Right ventricle myocardium inferior (tissue), 1 donor: ENCODE results near the gene AMELX. TPM values are rescaled to one million over a fixed set of nuclear protein-coding genes. Genes with fewer than 3 reads are reported as not detected.
A peak's percentile ranks its signal among the peaks of the same experiment; 100 is the strongest.

Experiments used
- ATAC-seq: fragments of 200-7000 bp; cut with Tn5 transposase; one replicate; pipeline ENCODE4 v1.9.1; 2020; ENCODE audit warnings: mild to moderate bottlenecking, moderate library complexity
- DNase-seq: peaks from one replicate; pipeline ENCODE4 v3.0.0; 2021; ENCODE audit errors: missing footprints
- intact Hi-C: fragments of 100-400 bp; cut with DNase I; formaldehyde crosslinking; loops from one replicate; pipeline ENCODE4 v1.11.0; 2022
- total RNA-seq: library from RNA; stranded (reverse); fragmentation: NEBNext Ultra II Directional; extraction: Animal tissue kit (Norgen Biotek cat#: 25700); gene quantifications from one replicate; pipeline ENCODE4 v1.2.1, GENCODE V29; 2021
- donor health status: DM: no; HTN: yes; CAD: no; lungs with severe emphysema.

Gene AMELX
- total RNA-seq, 1 donor from 2014 or later, result not detected

DNA sequence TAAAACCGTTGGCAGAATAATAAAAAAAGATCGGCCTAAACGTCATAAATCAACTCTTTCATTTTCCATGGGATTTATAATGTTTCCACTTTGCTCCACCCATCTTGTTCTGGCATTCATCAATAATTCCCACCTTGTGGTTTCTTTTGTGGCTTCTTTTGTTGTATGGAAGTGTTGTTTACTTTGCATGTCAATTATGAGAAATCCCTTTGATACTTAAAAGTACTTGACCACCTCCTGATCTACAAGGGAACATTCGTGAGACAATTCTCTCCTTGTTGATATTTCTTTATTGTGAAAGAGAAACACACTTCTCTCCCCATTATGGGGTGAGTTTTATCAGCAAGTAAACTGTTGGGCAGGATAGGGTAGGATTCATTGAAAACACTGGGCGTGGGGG, 2.8 kb downstream of the AMELX start:
- ATAC-seq, result no peak
- no peak for DNase-seq
- intact Hi-C loops, result no loop called here

DNA sequence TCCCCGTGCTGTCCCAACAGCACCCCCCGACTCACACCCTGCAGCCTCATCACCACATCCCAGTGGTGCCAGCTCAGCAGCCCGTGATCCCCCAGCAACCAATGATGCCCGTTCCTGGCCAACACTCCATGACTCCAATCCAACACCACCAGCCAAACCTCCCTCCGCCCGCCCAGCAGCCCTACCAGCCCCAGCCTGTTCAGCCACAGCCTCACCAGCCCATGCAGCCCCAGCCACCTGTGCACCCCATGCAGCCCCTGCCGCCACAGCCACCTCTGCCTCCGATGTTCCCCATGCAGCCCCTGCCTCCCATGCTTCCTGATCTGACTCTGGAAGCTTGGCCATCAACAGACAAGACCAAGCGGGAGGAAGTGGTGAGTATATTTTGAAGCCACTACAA, 5.4 kb downstream of the AMELX start:
- peak; percentile 60 for DNase-seq
- intact Hi-C loops, result no loop called here
- no peak for ATAC-seq

DNA sequence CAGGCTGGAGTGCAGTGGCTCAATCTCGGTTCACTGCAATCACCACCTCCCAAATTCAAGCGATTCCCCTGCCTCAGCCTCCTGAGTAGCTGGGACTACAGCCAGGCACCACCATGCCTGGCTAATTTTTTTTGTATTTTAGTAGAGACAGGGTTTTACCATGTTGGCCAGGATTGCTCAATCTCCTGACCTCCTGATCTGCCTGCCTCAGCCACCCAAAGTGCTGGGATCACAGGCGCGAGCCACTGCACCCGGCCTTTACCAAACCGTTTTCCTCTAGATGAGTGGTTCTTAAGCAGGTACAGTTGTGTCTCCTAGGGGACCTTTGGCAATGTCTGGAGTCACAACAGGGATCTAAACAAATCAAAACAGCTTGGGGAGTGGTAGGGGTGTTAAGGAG, 11.6 kb downstream of the AMELX start:
- DNase-seq (no peak), ATAC-seq (no peak)
- intact Hi-C loops, result no loop called here

DNA sequence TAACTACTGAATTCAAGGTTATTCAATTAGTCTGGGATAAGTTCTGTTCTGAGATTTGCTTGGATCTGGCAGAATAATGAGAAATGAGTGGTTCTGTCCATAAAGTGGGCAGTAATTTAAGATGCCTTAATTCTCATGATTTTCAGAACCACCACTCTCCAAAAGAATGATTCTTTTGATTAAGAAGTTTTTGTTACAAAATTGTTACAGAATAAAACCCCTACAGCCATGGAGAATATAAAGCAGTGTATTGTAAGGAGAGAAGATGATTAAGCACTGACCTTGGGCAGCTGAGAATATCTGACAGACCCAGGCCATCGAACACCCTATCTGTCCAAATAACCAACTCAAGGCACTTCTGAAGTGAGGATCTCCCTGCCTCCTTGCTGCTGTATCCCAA, 12.4 kb downstream of the AMELX start:
- no peak for DNase-seq
- intact Hi-C loops, result no loop called here
- no peak for ATAC-seq

DNA sequence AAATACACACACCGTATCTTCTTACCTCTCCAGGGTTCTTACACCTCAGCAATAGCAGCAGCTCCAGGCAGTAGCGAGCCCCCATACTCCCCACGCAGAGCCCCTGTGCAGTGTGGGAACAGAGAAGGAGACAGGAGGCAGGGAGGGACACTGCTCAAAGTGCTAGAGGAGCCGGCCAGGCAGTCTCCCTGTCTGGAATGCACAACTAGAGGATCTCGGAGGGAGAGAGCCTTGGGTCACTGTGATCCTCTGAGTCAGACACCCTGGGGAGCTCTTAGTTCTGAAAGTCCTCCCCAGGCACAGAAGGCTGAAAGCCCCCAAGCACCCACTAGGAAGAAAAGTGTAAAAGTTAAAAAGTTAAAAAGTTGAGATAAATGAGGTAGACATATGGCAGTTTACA, 16.0 kb downstream of the AMELX start:
- intact Hi-C loops, result no loop called here
- ATAC-seq (no peak), DNase-seq (no peak)

DNA sequence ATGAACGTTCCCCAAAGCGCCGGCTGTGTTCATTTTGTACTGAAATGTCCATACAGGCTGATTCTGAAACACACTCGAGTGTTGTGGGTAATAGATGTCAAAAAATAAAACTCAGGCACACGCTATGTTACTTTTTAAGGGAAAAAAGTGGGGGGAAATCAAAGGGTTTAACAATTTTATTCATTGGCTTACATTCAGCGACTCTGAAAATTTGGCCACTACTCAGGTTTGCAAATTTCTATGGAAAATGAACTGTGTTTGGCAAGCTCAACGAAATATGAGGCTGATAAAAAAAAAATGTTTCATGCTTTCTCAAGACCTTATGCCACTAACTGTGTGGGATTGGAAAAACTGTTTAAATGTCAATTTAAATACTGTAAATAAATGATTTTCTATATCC, 18.5 kb downstream of the AMELX start:
- ATAC-seq, result no peak
- intact Hi-C loops, result no loop called here
- DNase-seq, result no peak

DNA sequence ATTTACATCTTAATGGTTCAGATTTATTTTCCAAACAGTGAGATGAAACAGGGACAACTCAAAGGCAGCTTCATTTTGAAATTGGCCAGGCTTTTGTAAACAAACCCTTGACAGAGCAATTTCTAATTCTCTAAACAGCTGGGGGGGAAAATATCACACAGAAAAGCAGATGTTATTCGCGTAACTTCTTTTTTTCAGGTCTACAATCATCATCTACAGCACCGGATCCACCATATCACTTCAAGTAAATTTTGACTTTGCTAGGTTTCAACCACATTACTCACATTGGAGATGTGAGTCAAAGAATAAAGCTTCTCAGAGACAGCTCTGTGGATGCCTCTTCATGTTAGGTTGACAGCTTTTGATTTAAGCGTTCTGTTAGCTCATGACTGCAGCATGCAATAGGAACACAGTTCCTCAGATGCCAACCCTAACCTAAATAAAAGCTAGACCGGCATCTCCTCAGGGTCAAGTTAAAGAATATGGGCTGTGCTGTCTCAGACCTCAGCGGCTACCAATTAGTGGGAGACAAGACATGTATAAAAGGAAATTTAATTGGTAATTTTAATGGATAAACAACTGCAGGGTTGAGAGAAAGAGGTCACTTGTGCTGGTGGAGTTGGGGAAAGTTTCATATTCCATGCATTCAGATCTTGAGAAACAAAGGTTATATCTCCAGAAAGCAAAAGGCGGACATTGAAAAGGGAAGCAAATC, 26.8 kb downstream of the AMELX start:
- DNase-seq, result no peak
- intact Hi-C loops, result no loop called here
- ATAC-seq, result no peak

DNA sequence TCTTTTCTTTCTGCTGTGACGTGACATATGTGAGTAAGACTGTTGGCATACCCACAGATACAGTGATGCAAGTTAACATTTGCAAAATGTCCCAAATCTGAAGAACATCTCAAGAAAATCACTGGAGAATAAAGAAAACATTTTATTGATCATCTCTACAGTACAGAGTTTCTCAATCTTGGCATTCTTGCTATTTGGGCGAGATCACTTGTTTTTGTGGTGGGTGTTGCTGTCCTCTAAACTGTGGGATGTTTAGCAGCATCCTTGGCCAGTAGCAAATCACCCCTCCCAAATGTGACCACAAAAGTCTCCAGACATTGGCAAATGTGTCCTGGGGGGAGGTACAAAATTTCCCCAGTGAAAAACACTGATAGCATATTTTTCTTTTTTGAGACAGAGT, 28.8 kb downstream of the AMELX start:
- DNase-seq (no peak), ATAC-seq (peak; percentile 65)
- intact Hi-C loops, result no loop called here

DNA sequence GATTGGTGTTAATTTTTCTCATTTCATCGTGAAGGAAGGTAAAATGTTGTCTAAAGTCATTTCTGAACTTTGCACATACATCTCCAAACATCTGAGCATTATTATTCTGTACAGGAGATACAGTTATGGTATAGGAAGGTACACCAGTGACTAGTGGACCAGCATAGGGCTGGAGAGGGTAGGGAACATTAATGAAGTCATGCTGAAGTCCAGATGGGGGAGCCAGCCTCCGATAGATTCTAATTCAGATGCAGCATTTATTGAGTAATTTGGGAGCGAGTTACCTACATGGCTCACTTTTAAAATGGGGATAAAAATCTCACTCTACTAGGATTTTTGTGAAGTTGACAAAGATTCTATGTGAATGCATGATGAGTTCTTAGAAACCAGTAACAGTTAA, 34.9 kb downstream of the AMELX start:
- no peak for ATAC-seq
- DNase-seq, result no peak
- intact Hi-C loops, result no loop called here

DNA sequence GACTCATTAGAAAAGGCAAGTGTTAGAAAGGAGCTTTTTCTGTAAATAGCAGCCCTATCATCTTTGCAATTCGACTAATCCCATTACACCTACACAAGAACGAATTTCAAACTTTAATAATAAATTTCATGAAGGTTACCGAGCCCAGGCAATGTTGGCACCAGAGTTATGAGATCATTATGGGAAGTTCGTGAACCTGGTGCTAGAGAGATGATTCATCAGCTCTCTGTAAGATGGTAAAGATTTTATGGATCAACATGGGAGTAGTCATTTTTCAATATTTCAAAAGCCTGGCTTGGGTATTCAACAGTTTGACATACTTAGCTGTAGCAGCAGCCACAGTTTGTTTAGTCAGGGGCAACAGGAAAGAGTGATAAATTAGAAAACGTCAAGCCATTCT, 35.8 kb downstream of the AMELX start:
- DNase-seq (no peak), ATAC-seq (no peak)
- intact Hi-C loops, result no loop called here

DNA sequence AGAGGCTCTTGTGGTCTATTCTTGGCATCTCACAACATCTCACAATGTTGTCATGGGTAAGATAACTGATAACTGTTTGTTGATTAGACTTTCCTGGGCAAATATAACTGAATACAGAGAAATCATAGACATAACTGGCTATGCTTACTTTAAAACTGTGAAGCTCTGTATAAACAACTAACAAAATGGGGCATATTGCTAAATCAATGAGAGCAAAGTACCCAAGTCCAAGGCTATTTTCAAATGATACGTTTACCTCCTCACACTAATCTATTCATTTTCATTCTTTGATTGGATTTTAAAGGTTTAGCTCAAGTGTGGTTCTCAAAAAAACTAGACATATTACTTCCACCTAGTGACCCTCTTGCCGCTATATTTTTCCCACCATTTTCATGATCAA, 38.6 kb downstream of the AMELX start:
- intact Hi-C loops, result no loop called here
- DNase-seq (no peak), ATAC-seq (no peak)

DNA sequence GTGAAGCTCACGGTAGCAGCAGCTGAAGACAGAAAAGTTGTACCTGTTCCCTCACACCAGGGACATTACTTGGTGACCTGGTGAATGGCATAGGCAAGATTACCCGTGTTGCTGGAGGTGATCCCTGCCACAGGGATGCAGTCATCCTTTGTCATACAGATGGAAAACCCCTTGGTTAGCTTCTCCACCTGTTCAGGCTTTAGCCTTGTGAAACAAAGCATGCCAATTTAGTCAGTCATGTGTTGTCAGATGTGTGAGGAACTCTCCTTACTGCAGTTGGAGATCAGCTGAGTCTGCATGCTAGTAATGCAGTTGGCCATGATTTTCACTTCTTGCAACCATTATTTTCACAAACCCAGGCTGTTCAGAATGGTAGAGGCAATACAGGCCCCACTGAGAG, 41.0 kb downstream of the AMELX start:
- DNase-seq, result no peak
- intact Hi-C loops, result no loop called here
- no peak for ATAC-seq

DNA sequence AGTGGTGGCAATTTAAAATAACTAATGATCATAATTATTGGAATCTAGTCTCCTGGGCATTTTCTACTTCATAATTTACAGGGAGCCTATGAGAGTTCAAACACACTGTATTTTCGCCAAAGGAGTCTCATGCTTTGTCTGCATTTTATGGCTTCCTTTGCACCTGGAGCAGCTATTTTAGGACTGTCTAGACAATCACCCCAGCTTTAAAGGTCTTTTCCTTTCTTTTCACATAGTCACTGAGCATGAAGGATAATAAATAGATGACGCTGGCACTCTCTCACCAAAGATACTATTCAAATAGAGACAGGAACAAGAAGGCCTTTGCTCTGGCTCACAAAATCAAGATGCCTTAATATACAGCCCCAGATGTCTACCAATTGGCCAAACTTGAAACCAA, 43.0 kb downstream of the AMELX start:
- DNase-seq, result no peak
- ATAC-seq, result no peak
- intact Hi-C loops, result no loop called here

DNA sequence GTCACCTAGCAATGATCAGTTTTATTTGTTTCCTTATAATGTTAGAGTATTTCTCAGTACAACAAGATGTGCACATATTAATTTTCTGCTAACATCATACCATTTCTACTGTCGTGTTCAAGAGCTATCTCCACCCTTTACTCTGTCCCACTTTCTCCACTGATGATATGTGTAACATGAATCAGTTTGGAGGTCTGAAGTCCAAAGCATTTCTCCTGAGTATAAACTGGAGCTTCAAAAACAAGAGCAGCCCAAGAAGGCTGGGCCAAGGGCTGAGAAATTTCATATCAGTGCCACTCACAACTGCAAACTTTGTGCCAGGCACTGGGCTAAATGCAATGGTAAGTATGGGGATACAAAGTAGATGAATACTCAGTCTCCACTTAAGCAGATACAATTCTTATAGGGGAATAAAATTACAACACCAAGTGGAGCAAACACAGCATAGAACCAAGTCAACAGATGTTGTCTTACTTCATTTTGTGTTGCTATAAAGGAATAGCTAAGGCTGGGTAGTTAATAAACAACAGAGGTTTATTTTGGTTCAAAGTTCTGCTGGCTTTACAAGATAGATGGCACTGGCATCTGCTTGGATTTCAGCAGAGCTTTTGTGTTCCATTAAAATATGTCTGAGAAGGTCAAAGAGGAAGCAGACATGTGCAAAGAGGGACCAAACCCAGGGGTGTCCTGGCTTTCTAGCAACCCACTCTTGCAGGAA, 44.2 kb downstream of the AMELX start:
- no peak for DNase-seq
- no peak for ATAC-seq
- intact Hi-C loops, result no loop called here

DNA sequence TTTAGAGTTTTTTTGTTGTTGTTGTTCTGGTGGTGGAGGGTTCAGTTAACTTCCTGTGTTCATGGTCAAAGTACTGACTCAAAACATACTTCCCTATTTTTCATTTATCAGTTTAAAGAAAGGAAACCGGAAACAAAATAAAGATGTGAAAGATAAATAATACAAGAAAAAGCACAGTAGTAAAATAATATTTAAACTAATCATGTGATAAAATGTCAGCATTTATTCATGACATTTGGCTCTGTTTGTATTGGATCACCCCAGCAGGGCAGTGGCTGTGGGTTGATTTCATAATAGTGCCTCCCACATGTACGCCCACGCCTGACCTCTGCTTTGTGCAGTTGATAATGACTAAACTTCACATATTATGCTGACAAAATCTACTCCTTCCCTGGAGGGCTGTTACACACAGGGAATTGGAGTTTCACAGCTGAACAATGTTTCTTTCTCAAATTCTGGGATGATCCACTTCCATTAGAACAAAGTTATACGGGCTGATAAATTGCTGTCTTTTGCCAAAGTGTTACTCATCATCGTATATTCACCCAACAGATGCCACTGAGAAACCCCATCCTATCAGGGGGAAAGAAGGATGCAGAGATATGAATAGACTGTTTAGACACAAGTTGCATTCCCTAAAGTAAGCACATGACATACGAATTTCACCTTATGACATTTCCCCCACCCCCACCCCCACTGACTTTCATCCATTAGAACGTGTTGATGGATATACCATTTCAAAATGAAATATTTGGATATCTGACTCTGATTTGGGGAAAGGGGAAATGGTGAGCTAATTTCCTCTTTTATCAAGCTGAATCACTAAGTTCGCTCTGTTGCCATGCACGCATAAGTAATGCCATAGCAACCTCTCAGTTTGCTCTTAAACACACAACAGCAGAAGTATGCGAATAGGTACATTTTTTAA, 48.3 kb downstream of the AMELX start:
- intact Hi-C loops, result no loop called here
- DNase-seq, result peak; percentile 71
- ATAC-seq, result peak; percentile 91

DNA sequence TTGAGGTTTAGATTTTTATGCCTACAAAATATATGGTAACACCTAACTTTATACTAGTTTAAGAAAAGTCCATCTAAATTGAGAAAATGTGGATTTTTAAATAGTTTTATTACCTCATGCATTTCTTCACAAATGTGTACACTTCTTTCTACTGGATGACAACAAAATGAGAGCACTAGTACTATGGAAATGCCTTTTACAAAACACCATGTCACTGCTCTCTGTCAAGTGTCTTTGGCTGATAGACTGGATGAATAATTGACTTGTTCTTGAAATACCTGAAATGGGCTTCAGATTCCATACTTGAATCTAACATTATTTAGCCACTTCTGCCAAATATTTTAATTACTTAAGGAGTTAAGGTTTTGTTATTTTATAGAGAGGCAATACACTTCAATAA, 49.5 kb downstream of the AMELX start:
- intact Hi-C loops, result no loop called here
- no peak for DNase-seq
- ATAC-seq, result no peak

DNA sequence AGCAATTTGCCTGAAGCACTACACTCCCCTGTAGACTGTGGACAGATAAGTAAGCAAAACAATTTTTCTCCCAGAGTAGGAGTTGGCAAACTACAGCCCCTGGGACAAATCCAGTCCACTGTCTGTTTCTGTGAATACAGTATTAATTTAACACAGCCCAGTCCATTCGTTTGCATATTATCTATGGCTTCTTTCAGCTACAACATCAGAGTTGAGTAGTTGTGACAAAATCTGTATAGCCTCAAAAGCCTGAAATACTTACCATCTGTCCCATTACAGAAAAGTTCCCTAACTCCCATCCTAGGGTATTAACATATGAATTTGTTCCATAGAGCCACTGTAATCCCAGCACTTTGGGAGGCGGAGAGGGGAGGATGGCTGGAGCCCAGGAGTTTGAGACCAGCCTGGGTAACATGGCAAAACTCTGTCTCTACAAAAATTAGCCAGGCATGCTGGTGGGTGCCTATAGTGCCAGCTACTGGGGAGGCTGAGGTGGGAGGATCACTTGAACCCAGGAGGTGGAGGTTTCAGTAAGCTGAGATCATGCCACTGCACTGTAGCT, 53.0 kb downstream of the AMELX start:
- peak; percentile 51 for ATAC-seq
- DNase-seq, result no peak
- intact Hi-C loops, result no loop called here

DNA sequence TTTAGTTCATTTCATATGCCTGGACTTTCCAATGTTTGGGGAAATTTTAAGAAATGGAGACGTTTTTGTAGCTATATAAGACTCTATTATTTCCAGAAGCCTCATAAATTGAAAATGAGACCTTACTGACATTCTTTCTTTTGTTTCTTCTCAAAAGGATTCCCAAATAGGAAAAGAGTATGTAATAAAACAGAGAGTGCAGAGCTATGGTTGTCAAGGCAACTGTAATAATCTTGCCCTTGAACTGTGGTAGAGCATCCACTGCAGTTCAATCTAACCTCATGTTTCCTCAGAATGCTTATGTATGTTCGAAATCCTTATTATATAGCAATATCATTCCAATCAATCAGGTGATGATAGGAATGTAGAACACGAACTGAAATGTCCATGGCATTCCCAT, 54.1 kb downstream of the AMELX start:
- intact Hi-C loops, result no loop called here
- DNase-seq (no peak), ATAC-seq (no peak)

DNA sequence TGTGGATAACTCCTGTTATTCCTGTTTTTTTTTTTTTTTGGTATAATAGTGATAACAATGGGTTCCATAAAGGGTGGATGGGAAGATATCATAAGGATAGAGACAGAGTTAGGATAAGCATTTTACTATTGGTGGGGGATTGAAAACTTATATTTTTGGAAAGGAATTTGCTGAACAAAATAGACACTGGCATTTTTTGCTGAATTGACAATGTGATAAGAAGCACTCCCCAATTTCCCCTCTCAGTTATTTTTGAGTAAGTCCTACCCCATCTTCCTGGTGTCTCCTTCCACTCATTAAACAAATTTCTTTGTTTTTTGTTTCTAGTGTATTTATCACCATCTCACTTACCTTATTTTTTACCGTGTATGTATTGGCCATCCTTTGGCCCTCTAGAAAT, 55.8 kb downstream of the AMELX start:
- ATAC-seq (no peak), DNase-seq (no peak)
- intact Hi-C loops, result no loop called here
